HepG2 (cell line): ENCODE data around the gene LIMK2. TPM values are rescaled to one million over a fixed set of nuclear protein-coding genes. Genes with fewer than 3 reads are reported as not detected.

ENCODE experiments used
- ATAC-seq: fragments of 200-7000 bp; cut with Tn5 transposase; 3 replicates; pipeline ENCODE4 v1.9.1; 2020; ENCODE audit warnings: mild to moderate bottlenecking, moderate library complexity
- BruUV-seq: library from RNA; stranded (reverse); fragments of 400-500 nt; replicated peaks from 2 replicates; lab custom pipeline; 2021; lab: Mats Ljungman, UMichigan
- CTCF ChIA-PET: fragments of 300-600 bp; formaldehyde crosslinking; extraction: SDS; loops from one replicate; lab custom pipeline; 2021; ENCODE audit warnings: low total read pairs, inconsistent platforms, low intra/inter-chr PET ratio; lab: Yijun Ruan, JAX
- POLR2A ChIA-PET: fragments of 350-600 bp; sonication (Branson Sonifier 250); formaldehyde crosslinking; loops from one replicate; lab custom pipeline; 2020; ENCODE audit warnings: antibody characterized with exemption, inconsistent platforms; lab: Yijun Ruan, JAX
- DNase-seq: peaks from one replicate; pipeline ENCODE4 v3.0.0-alpha.2; 2015; ENCODE audit warnings: low spot score
- FAIRE-seq: peaks from 3 replicates; lab custom pipeline; 2011; peaks lifted over from hg19 to GRCh38; lab: Jason Lieb, UNC
- H2AFZ ChIP-seq: one replicate; pipeline ENCODE4 v1.6.1; 2011; ENCODE audit warnings: low read length, inconsistent platforms
- H3K27ac ChIP-seq: fragments of 300-600 bp; 3 replicates; pipeline ENCODE4 v1.8.0; 2011; ENCODE audit warnings: mixed run types, mild to moderate bottlenecking, mixed read lengths, low read length, inconsistent platforms; ENCODE audit not compliant: insufficient read depth; ENCODE audit errors: extremely low read length
- H3K27me3 ChIP-seq, 2 experiments: fragments of 200-600 bp in 1 of 2; 2 replicates in 1 of 2; 3 replicates in 1 of 2; pipeline versions ENCODE4 v1.6.0 to v1.8.0; 2011; ENCODE audit warnings: low read length in 2 of 2, mild to moderate bottlenecking in 2 of 2, moderate library complexity in 2 of 2, inconsistent platforms in 1 of 2; ENCODE audit not compliant: insufficient read depth in 2 of 2, control insufficient read depth in 1 of 2
- H3K36me3 ChIP-seq, 2 experiments: fragments of 200-600 bp in 1 of 2; replicated peaks in 1 of 2; 2 replicates in 1 of 2; 3 replicates in 1 of 2; pipeline versions ENCODE4 v1.5.1 to v1.8.0; 2011; ENCODE audit warnings: low read length in 2 of 2, inconsistent platforms in 1 of 2; ENCODE audit not compliant: insufficient read depth in 2 of 2, control insufficient read depth in 1 of 2
- H3K4me1 ChIP-seq: 2 replicates; pipeline ENCODE4 v1.5.1; 2012; ENCODE audit warnings: low read length, inconsistent platforms; ENCODE audit not compliant: insufficient read depth
- H3K4me2 ChIP-seq: 2 replicates; pipeline ENCODE4 v1.6.0; 2011; ENCODE audit warnings: low read depth, low read length, inconsistent platforms
- H3K4me3 ChIP-seq, 3 experiments: fragments of 200-600 bp in 1 of 3; sonication (generic), shearing (Covaris generic) in 1 of 3; replicated peaks in 1 of 3; 2 replicates each; pipeline ENCODE4 v1.5.1; 2011 to 2016; ENCODE audit warnings: low read length in 3 of 3, inconsistent platforms in 2 of 3, low read depth in 2 of 3, mild to moderate bottlenecking in 2 of 3, control low read depth in 1 of 3, mixed read lengths in 1 of 3; ENCODE audit not compliant: insufficient read depth in 1 of 3
- H3K79me2 ChIP-seq: one replicate; pipeline ENCODE4 v1.6.1; 2011; ENCODE audit warnings: low read length, inconsistent platforms; ENCODE audit not compliant: insufficient read depth
- H3K9ac ChIP-seq: 2 replicates; pipeline ENCODE4 v1.6.0; 2011; ENCODE audit warnings: mild to moderate bottlenecking, low read depth, low read length, inconsistent platforms; ENCODE audit not compliant: insufficient read depth
- H3K9me3 ChIP-seq: 2 replicates; pipeline ENCODE4 v1.5.1; 2012; ENCODE audit warnings: mild to moderate bottlenecking, low read length
- H4K20me1 ChIP-seq: 2 replicates; pipeline ENCODE4 v1.6.0; 2011; ENCODE audit warnings: inconsistent platforms, mild to moderate bottlenecking, low read length, moderate library complexity; ENCODE audit not compliant: insufficient read depth
- CBFB ChIP-seq: sonication (generic); formaldehyde crosslinking; IDR thresholded peaks from 2 replicates; pipeline ENCODE4 v1.4.0; 2020; ENCODE audit warnings: missing genetic modification reagents
- LCORL ChIP-seq, 2 experiments: fragments of 450-650 bp in 1 of 2; sonication (generic) in 1 of 2; formaldehyde crosslinking in 1 of 2; IDR thresholded peaks; 2 replicates each; pipeline versions ENCODE4 v1.5.0 to v1.6.1; 2017 to 2020; ENCODE audit warnings: antibody characterized with exemption in 1 of 2, missing genetic modification reagents in 1 of 2
- PHF20 ChIP-seq: sonication (generic); formaldehyde crosslinking; IDR thresholded peaks from 2 replicates; pipeline ENCODE4 v1.5.0; 2020; ENCODE audit warnings: mild to moderate bottlenecking, missing genetic modification reagents
- PRDM4 ChIP-seq: sonication (generic); formaldehyde crosslinking; IDR thresholded peaks from 2 replicates; pipeline ENCODE4 v1.9.0; 2021; ENCODE audit warnings: missing genetic modification reagents, borderline replicate concordance
- RBM22 ChIP-seq: fragments of 200-400 bp; formaldehyde crosslinking; optimal IDR thresholded peaks from 2 replicates; pipeline ENCODE3; 2017; ENCODE audit warnings: mild to moderate bottlenecking, low read length, moderate library complexity
- SP2 ChIP-seq: sonication (generic); formaldehyde crosslinking; IDR thresholded peaks from 2 replicates; pipeline ENCODE4 v1.5.1; 2020; ENCODE audit warnings: mild to moderate bottlenecking, missing genetic modification reagents
- ZMYM2 ChIP-seq: sonication (generic); formaldehyde crosslinking; IDR thresholded peaks from 2 replicates; pipeline ENCODE4 v1.8.0; 2022; ENCODE audit warnings: mild to moderate bottlenecking, missing genetic modification reagents
- WGBS: methylation state at CpG from one replicate; pipeline ENCODE4 v1.1.6; 2017; ENCODE audit warnings: low lambda C conversion rate; 5-methylcytosine and 5-hydroxymethylcytosine counted together
- in situ Hi-C: cut with HindIII; loops from 2 replicates; pipeline ENCODE4 v1.10.0; 2017; ENCODE audit warnings: low pct_unique_long_range_greater_than_20kb; ENCODE audit not compliant: extremely low pct_ligation_motif_present
- intact Hi-C: fragments of 100-400 bp; cut with micrococcal nuclease; formaldehyde crosslinking; loops from one replicate; pipeline ENCODE4 v1.10.0; 2022; ENCODE audit not compliant: unreplicated experiment
- polyA plus RNA-seq, 8 experiments: library from polyadenylated mRNA; depleted of rRNA in 3 of 8; stranded (reverse) in 7 of 8; unstranded in 1 of 8; fragments of >200 nt; fragmentation: Illumina TruSeq in 4 of 8; extraction: Trizol in 4 of 8; gene quantifications; 2 replicates each; pipeline versions ENCODE4 v1.2.1 to v1.2.3, GENCODE V29; 2011 to 2016; ENCODE audit warnings: low read depth in 4 of 8, missing spikeins in 1 of 8, mixed read lengths in 1 of 8; ENCODE audit not compliant: insufficient read depth in 1 of 8
- total RNA-seq, 5 experiments: library from RNA; depleted of rRNA; stranded (reverse); fragments of >200 nt; fragmentation: Illumina TruSeq; extraction: Trizol; gene quantifications; 2 replicates each; pipeline ENCODE4 v1.2.3, GENCODE V29; 2016; ENCODE audit warnings: low read depth in 1 of 5

Gene LIMK2
- total and polyA plus RNA-seq, 2 of the 13 experiments (the other 11 are each of a cell fraction or from before 2014, with no cell fraction given), result 20.9 to 29.8 TPM

- H3K9ac ChIP-seq, result no peak overlapping the region
- no peak overlapping the region for H3K27ac ChIP-seq
- TF ChIP-seq RBM22, result peak; percentile 52
- no peak for TF ChIP-seq LCORL (IDR thresholded peaks at IDR 0.05)
- no peak for TF ChIP-seq LCORL (CRISPR knock-in tag; IDR thresholded peaks at IDR 0.05)
- no peak for TF ChIP-seq PHF20 (CRISPR knock-in tag)
- no peak for TF ChIP-seq CBFB (CRISPR knock-in tag)
- no peak for TF ChIP-seq SP2
- TF ChIP-seq ZMYM2 (CRISPR knock-in tag), result no peak
- TF ChIP-seq PRDM4 (CRISPR knock-in tag), result no peak
- TF ChIP-seq, all 625 proteins: peak for 1
- 93% methylated on average over 8 of the region's 8 CpGs for WGBS
- Histone ChIP-seq H4K20me1 (0 out of 2 replicates have a peak, but pooled peaks cover 9% of the 10 kb centered on the region), H3K9me3 (no peaks in the 10 kb centered on the region), H2AFZ (no peak overlapping the region), H3K4me1 (no peaks in the 10 kb centered on the region), H3K4me3 (no peak overlapping the region), H3K36me3 (peaks cover 40 to 66% of the 10 kb centered on the region in 2 experiments), H3K79me2 (peaks cover 7% of the 10 kb centered on the region), H3K27me3 (no peaks in the 10 kb centered on the region), H3K4me2 (no peak overlapping the region)
- DNase-seq, result no peak
- BruUV-seq, result no TSS peak
- ChIA-PET CTCF (no interaction called here), POLR2A (no interaction called here)
- intact Hi-C loops, result no loop called here
- ATAC-seq, result no peak
- FAIRE-seq, result no peak
- in situ Hi-C loops, result no loop called here
These were observed 47.8 kb downstream of the LIMK2 start for GRCh38 chr22:31259798-31260473.
